GM19099 (cell line): ENCODE measurements around the gene AKT2.

ENCODE experiments used
- POLR2A ChIP-seq: IDR thresholded peaks from 3 replicates; pipeline ENCODE4 v1.6.1; 2011; ENCODE audit warnings: low read depth; ENCODE audit not compliant: insufficient read length; ENCODE audit errors: extremely low read depth

The AKT2 gene

DNA sequence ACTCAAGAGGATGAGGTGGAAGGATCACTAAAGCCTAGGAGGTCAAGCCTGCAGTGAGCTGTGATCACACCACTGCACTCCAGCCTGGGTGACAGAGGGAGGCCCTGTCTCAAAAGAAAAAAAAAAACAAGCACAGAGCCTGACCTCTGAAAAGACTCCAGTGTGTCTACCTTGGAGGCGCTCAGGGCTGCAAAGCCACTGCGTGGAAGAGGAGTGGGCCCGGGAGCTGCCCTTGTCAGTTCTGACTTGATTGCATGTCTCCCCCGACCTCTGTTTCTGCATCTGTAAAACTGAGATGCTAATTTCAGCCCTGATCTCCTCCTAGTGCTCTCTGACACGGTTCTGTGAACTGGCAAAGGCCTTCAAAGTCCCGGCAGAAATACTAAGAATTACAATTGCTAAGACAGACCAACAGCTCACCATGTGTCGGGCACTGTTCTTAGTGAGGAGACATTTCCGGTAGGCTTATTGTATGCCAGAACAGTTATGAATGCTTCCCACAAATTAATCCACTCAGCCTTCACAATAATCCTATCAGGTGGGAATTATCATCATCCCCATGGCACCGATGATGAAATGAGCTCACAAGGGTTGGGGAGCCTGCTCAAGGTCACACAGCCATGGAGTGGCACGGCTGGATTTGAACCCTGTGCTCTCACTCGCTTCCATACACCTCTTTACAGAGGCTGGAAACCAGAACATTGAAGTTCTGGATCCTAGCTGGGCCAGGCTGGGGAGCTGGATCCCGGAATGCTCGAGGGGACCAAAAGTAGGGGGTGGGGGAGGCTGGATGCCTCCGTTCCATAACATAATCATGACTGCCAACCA lies 3.5 kb downstream of the AKT2 start:
- TF ChIP-seq POLR2A, result no peak

DNA sequence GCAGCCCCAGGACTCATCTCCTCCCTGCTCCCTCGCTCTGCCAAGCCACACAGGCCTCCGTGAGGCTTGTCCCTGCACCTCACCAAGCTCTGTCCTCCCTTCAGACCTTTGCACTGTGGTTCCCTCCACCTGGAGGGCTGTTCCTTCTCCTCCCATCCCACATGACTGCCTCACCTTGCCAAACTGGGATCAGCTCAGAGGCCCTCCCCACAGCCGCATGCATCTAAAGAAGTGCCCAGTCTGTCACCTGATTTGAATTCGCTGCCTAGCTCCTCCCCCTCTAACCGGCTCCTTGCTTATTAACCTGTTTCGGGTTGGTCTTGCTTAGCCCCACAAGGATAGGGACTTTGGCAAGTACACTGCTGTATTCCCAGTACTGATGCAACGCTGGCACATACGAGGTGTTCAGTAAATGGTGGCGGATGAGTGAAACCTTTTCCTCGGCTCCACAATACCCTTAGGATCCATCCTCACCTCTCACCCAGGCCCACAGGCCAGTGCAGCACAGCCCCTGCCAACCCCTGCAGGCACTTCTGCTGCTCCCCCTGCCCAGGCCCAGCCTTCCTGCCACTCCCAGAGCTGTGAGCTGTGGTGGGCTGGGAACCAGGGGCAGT lies 4.4 kb downstream of the AKT2 start:
- no peak for TF ChIP-seq POLR2A

DNA sequence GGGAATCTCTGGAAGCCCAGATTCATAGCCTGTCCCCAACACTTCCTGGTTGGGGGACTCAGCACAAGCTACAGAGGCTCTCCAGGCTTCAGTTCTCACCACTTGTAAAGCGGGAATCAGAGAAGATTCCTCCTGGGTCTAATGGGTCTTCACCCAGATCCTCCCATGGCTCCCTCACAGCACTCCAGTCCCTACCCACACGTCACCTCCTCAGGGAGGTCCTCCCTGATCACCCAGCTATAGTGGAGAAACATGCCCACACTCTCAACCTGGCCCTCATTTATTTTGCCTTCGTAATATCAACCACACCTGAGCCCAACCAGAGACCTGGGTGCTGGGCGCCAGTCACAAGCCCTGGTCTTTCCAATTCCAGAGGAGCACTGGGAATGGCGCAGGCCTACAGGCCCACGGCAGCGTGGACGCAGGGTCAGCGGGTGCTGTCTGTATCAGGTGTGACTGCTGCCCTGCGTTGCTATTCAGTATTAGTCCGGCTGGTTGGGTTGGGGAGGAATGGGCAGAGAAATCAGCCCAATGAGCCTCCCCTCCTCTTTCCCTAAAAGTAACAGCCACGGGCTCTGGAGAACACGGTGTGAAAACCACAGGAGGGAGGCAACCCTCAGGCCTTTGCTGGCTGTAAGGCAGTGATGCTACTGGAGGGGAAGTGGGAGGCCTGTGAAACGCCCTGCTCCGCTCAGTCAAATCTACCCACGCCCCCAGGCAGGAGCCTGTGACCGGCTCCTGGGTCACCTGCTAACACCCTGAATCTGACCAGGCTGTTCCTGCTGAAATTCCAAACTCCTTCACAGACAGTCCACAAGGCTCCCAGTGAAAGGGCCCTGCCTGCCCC lies 5.2 kb downstream of the AKT2 start:
- TF ChIP-seq POLR2A, result no peak

DNA sequence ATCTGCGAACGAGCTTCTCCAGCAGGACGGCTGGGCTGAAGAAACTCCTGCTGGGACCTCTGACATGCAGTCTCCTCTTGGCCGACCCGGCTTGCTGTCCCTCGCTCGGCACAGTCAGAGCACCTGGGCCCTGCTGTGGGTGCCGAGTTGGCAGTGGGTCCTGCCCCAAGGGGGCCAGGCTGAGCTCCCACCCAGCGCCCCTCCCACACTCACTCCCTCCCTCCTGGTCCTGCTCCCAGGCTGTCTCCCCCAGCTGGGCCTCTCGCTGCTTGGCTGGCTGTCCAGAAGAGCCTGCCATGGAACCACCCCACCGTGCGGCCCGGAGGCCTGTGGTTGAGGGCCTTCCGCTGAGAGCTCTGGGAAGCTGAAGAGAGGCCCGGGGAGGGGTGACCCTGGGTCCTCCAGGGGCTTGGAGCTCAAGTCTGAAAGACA lies 6.0 kb downstream of the AKT2 start:
- TF ChIP-seq POLR2A, result no peak

DNA sequence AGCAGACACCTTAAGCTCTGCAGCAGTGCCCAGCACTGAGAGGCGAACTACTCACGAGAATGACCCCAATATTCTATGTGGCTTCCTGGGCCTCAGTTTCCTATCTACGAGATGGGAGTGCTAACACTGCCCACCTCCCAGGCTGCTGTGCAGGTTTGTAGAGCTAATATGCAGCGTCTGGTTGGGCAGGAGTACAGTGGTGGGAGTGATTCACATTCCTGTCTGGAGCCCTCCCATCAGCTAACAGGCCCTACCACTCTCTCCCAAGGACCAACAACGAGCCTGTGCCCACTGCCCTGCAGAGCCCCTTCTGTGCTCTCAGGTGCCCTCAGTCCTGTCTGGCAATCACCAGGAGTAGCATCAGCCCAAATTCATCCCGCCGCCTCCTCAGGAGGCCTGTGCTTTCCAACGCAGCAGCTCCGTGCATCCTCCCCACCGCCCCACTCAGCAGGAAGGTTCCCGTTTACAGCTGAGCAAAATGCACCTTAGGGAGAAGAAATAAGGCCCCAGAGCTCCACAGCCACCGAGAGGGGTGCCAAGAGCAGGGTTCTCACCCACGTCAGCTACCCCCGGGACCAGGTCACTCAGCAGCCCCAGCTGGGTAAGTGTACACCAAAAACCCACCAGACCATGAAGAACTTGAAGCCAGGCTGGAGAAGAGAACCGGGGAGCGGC lies 6.6 kb downstream of the AKT2 start:
- TF ChIP-seq POLR2A, result no peak

DNA sequence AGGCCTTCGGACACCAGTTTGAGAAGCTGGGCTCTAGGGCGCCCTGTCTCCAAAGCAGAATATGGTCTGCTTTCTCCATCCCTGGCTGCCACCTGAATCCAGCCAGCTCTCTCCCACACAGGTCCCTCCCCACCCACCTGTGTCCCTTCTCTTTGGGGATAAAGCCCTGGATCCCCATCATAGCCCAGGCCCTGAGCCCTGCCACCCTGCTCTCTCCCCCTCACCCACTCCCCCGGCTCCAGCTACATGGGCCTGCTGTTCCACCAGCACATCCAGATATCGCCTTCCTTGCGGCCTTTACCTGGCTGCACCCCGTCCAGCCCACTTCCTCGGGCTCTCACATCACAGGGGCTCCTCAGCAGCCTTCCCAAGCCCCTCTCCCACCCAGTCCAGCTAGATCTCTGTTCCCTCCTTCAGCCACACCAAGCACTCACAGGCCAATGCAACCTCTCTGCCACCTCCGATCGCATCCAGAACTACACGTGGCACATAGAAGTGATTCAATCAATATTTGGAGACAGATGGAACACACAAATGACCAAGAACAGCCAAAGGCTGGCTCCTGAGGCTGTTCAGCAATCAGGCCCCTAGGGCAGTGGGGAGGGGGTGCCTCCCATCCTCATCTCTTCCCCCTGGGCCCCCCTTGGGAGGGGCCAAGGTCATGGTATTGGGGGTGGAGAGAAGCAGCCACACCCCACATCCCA lies 7.6 kb downstream of the AKT2 start:
- no peak for TF ChIP-seq POLR2A

DNA sequence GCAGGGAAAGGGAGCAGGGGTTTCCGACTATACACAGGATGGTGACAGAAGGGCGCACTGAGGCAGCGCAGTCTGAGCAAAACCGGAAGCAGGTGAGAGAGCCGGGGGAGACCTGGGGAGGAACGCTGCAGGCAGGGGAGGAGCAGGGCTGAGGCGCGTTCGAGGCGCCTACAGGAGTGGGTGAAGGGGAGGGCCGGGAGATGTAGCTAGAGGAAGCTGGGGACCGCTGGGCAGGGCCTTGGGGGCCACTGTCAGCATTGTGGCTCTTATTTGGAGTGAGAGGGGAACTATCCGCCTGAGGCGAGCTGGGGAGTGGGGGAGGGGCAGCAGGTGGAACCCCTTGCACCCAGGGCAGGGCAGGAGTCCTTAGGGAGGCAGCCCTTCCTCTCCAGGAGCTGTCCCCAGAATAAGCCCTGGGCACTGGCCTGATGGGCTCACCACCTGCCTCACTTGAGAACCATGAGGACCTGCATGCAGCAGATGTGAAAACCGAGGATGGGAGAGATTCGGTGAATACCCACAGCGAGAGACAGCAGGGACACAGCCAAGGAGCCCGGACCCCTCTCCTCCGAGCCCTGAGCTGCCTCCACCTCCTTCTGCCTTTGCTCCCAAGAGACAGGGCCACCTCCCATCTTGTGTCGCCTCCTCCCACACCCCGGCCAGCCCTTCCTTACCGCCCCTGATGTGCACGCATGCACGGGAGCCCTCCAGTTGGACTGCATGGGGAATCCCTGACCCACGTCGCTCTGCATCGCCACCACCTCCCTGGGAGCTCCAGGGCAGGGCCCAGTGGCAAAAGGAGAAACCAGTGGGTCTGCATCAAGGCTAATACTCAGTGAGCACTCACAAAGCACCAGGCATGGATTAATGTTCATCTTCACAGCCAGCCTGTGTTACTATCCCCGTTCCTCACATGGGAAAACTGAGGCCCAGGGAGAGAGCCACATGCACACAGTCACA lies 10.3 kb downstream of the AKT2 start:
- no peak for TF ChIP-seq POLR2A

DNA sequence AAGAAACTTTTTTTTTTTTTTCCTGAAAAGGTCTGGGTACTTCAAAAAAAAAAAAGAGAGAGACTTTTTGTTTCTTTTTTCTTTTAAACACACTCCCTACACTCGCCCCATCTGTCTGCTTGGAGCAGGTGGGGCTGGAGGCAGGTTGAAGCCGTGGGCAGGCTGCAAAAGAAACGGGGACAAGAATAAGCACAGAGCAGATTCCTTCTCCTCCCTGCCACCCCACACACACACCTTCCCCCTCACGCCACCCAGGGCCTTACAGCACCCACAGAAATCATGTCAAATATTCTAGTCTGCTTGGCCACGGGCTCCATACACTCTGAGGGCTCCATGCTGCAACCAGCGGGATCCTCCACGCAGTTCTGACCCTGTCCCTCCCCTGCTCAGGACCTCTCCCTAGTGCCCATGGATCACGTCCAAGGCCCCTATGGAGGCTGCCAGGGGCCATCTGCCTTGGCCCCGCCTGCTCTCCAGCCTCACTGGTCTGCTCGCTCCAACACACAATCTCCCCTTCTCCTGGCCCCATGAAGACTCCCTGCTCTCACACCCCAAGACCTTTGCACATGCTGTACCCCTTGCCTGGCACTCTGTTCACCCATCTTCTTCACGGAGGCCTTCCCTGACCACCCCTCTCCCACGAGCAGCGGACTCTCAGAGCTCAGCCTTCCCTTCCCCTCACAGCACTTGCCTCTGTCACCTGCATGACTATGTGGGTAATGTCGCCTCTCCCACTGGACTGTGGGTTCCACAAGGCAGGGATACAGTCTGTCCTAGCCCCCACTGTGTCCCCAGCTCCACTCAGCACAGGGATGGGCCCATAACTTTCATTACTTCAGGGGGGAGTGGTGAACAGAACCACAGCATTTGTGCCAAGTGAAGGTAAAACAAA lies 11.4 kb downstream of the AKT2 start:
- no peak for TF ChIP-seq POLR2A

DNA sequence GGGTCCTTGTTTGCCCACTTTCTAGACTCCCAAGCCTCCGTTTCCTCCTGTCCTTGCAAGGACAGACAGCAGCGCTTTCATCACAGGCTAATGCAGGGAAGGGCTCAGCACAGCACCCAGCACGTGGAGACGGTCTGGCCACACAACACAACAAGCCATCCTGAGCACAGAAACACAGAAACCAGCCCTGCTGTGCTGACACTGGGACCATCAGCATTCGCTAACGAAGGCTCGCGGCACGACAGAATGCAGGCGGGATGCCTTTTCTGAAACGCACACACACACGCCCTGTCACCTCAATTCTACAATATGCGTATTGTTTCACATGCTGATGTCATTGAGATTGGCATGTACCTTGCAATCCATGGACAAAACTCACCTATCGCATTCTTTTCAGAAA lies 12.9 kb downstream of the AKT2 start:
- no peak for TF ChIP-seq POLR2A

DNA sequence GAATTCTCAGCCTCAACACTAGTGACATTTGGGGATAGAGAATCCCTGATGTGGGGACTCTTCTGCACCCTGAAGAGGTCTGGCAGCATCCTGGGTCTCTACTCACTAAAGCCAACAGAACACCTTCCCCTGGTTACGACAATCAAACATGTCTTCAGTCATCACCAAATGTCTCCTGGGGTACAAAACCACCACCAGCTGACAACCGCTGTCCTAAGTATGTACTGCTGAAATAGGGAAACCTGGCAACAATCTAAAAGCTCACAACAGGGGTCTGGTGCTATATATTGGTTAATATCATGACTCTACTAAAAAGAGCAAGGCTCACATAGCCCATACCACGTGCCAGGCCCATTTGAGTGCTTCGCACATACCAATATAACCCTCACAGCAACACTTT lies 13.4 kb downstream of the AKT2 start:
- no peak for TF ChIP-seq POLR2A

DNA sequence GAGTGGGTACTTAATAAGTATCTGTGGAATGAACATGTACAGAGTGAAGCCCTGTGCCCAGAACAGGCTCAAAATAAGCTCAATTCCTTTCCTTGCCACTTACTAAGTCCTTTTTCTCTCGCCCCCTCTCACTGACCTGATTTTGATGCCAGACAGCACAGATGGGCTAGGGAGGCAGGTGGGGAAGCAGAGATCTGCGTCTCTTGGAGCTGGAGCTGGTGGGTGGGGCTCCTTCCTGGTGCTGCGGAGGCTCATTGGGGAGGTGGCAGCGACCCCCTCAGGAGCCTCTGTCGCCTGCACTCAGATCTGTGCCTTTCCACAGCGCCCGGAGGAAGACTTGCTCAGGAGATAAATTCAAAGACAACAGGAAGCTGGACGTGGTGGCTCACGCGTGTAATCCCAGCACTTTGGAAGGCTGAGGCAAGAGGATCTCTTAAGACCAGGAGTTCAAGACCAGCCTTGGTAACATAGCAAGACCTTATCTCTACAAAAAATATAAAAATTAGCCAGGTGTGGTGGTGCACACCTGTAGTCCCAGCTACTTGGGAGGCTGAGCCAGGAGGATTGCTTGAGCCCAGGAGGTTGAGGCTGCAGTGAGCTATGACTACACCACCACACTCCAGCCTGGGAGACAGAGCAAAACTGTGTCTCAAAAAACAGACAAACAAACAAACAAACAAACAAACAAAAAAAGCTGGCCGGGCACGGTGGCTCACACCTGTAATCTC lies 14.6 kb downstream of the AKT2 start:
- TF ChIP-seq POLR2A, result no peak

DNA sequence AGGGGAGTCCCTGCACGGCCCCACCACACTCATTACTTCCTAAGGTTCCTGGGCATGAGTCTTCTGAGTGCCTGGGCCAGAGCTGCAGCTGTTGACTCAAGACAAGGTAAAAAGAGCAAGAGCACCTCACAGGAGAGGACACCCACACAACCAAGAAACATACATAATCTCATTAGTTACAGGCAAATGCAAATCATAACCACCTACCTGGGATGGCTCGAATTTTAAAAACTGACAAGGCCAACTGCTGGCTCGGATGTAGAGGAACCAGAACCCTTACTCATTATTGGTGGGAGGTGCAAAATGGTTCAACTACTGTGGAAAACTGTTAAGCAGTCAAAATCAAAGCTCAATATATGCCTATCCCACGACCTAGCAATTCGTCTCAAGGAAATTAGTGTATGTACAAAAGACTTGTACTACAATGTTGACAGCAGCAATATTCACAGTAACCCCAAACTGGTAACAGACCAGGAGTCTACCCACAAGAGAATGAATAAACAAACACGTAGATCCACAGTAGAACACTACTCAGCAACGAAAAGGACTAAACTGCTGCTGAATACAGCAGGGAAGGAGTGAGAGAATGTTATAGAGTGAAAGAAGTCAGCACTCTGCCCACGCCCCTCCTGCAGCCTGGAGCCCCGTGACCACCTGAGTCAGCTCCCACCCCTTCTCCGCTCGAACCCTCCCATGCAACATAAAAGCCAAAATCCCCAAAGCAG lies 15.8 kb downstream of the AKT2 start:
- TF ChIP-seq POLR2A, result no peak

DNA sequence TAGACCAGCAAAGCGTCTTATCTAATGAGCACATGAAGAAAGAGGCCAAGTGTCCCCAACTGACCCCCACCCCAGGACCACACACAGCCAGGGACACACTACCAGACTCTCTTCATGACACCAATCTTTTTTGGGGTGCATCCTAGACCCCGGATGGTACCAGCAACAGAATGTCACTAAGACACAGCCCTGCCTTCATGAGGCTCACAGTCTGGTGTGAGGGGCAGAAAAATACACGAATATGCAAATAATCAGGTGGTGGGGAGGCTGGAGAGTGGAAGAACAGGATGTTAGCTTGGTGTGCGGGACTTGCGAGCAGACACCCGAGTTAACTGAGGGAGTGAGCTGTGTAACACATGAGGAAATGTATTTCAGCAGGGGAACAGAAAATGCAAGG lies 17.5 kb downstream of the AKT2 start:
- TF ChIP-seq POLR2A, result no peak
